Subcutaneous adipose tissue (tissue), 4 donors: ENCODE measurements around the gene SLC18A3. TPM values are rescaled to one million over a fixed set of nuclear protein-coding genes. Genes with fewer than 3 reads are reported as not detected.

Source experiments
- CTCF ChIP-seq: fragments of 450-650 bp; IDR thresholded peaks from one replicate; pipeline ENCODE4 v1.5.1; 2016; ENCODE audit warnings: low read depth, mild to moderate bottlenecking, control low read depth, antibody characterized with exemption, moderate library complexity
- total RNA-seq, 4 donors: library from RNA; depleted of rRNA; stranded (reverse); fragments of >200 nt; gene quantifications; one replicate each; pipeline ENCODE4 v1.1.0, GENCODE V29; 2016

The SLC18A3 gene
- total RNA-seq, 4 donors from 2014 or later, result not detected

GRCh38 chr10:49596493-49596809, 13.7 kb upstream of the SLC18A3 start:
- no peak for TF ChIP-seq CTCF

GRCh38 chr10:49596836-49597235, 13.3 kb upstream of the SLC18A3 start:
- TF ChIP-seq CTCF, result no peak

GRCh38 chr10:49597426-49598163, 12.5 kb upstream of the SLC18A3 start:
- no peak for TF ChIP-seq CTCF

GRCh38 chr10:49598164-49598856, 11.8 kb upstream of the SLC18A3 start:
- no peak for TF ChIP-seq CTCF

GRCh38 chr10:49598986-49599385, 11.1 kb upstream of the SLC18A3 start:
- no peak for TF ChIP-seq CTCF

- no peak for TF ChIP-seq CTCF
Measured at GRCh38 chr10:49599546-49599945, 10.6 kb upstream of the SLC18A3 start.

- no peak for TF ChIP-seq CTCF
Measured at GRCh38 chr10:49600046-49600445, 10.1 kb upstream of the SLC18A3 start.
